HepG2 (cell line): ENCODE measurements around the gene ANKMY2. TPM values are rescaled to one million over a fixed set of nuclear protein-coding genes. Genes with fewer than 3 reads are reported as not detected.

Experiments used
- BATF2 ChIP-seq: sonication (generic); formaldehyde crosslinking; IDR thresholded peaks from 2 replicates; pipeline ENCODE4 v1.8.0; 2022; ENCODE audit warnings: mild to moderate bottlenecking, missing genetic modification reagents, moderate library complexity
- CREM ChIP-seq, 2 experiments: sonication (generic) in 1 of 2; formaldehyde crosslinking in 1 of 2; IDR thresholded peaks; 2 replicates each; pipeline versions ENCODE4 v1.4.0 to v1.6.1; 2016 to 2020; ENCODE audit warnings: antibody characterized with exemption in 1 of 2, mild to moderate bottlenecking in 1 of 2, missing genetic modification reagents in 1 of 2
- DMAP1 ChIP-seq: IDR thresholded peaks from 2 replicates; pipeline ENCODE4 v1.6.1; 2016
- FOXJ3 ChIP-seq: sonication (generic); formaldehyde crosslinking; IDR thresholded peaks from 2 replicates; pipeline ENCODE4 v1.4.0; 2020; ENCODE audit warnings: missing genetic modification reagents, mild to moderate bottlenecking, borderline replicate concordance
- FUBP1 ChIP-seq: sonication (generic); formaldehyde crosslinking; IDR thresholded peaks from 2 replicates; pipeline ENCODE4 v1.5.1; 2020; ENCODE audit warnings: missing genetic modification reagents, mild to moderate bottlenecking, borderline replicate concordance
- KMT2A ChIP-seq: sonication (generic); formaldehyde crosslinking; IDR thresholded peaks from 2 replicates; pipeline ENCODE4 v1.4.0; 2020; ENCODE audit warnings: missing genetic modification reagents
- MED1 ChIP-seq: sonication (generic); formaldehyde crosslinking; IDR thresholded peaks from 2 replicates; pipeline ENCODE4 v1.4.0; 2020; ENCODE audit warnings: missing genetic modification reagents
- NFYB ChIP-seq: sonication (generic); formaldehyde crosslinking; IDR thresholded peaks from 2 replicates; pipeline ENCODE4 v1.4.0; 2020; ENCODE audit warnings: missing genetic modification reagents
- NR2C2 ChIP-seq: sonication (generic); formaldehyde crosslinking; IDR thresholded peaks from 2 replicates; pipeline ENCODE4 v1.4.0; 2020; ENCODE audit warnings: missing genetic modification reagents, mild to moderate bottlenecking, moderate library complexity, borderline replicate concordance
- SNAPC2 ChIP-seq: sonication (generic); formaldehyde crosslinking; IDR thresholded peaks from 2 replicates; pipeline ENCODE4 v1.8.1; 2022; ENCODE audit warnings: mild to moderate bottlenecking, missing genetic modification reagents
- SRF ChIP-seq: IDR thresholded peaks from 2 replicates; pipeline ENCODE4 v1.6.1; 2011; ENCODE audit warnings: mild to moderate bottlenecking, low read depth, low read length, moderate library complexity
- TAF15 ChIP-seq: fragments of 200-400 bp; formaldehyde crosslinking; IDR thresholded peaks from one replicate; pipeline ENCODE4 v1.6.1; 2018; ENCODE audit warnings: mild to moderate bottlenecking, low read depth, low read length; ENCODE audit not compliant: poor library complexity, severe bottlenecking
- TRAFD1 ChIP-seq: sonication (generic); formaldehyde crosslinking; IDR thresholded peaks from 2 replicates; pipeline ENCODE4 v1.5.1; 2020; ENCODE audit warnings: missing genetic modification reagents, mild to moderate bottlenecking, borderline replicate concordance
- ZBTB37 ChIP-seq: sonication (generic); formaldehyde crosslinking; IDR thresholded peaks from 2 replicates; pipeline ENCODE4 v1.4.0; 2020; ENCODE audit warnings: mild to moderate bottlenecking, missing genetic modification reagents
- ZNF260 ChIP-seq: sonication (generic); formaldehyde crosslinking; IDR thresholded peaks from 2 replicates; pipeline ENCODE4 v1.4.0; 2020; ENCODE audit warnings: missing genetic modification reagents, low read depth, mild to moderate bottlenecking, borderline replicate concordance
- ZNF354B ChIP-seq: sonication (generic); formaldehyde crosslinking; IDR thresholded peaks from 2 replicates; pipeline ENCODE4 v1.8.0; 2022; ENCODE audit warnings: mild to moderate bottlenecking, missing genetic modification reagents
- ZNF512B ChIP-seq: sonication (generic); formaldehyde crosslinking; IDR thresholded peaks from 2 replicates; pipeline ENCODE4 v1.5.1; 2020; ENCODE audit warnings: missing genetic modification reagents, mild to moderate bottlenecking, borderline replicate concordance
- ZSCAN20 ChIP-seq: sonication (generic); formaldehyde crosslinking; IDR thresholded peaks from 2 replicates; pipeline ENCODE4 v1.4.0; 2020; ENCODE audit warnings: missing genetic modification reagents, mild to moderate bottlenecking, borderline replicate concordance
- polyA plus RNA-seq, 8 experiments: library from polyadenylated mRNA; depleted of rRNA in 3 of 8; stranded (reverse) in 7 of 8; unstranded in 1 of 8; fragments of >200 nt; fragmentation: Illumina TruSeq in 4 of 8; extraction: Trizol in 4 of 8; gene quantifications; 2 replicates each; pipeline versions ENCODE4 v1.2.1 to v1.2.3, GENCODE V29; 2011 to 2016; ENCODE audit warnings: low read depth in 4 of 8, missing spikeins in 1 of 8, mixed read lengths in 1 of 8; ENCODE audit not compliant: insufficient read depth in 1 of 8
- total RNA-seq, 5 experiments: library from RNA; depleted of rRNA; stranded (reverse); fragments of >200 nt; fragmentation: Illumina TruSeq; extraction: Trizol; gene quantifications; 2 replicates each; pipeline ENCODE4 v1.2.3, GENCODE V29; 2016; ENCODE audit warnings: low read depth in 1 of 5

Gene ANKMY2
- total and polyA plus RNA-seq, 2 of the 13 experiments (the other 11 are each of a cell fraction or from before 2014, with no cell fraction given) = 12.2 to 21.6 TPM

- TF ChIP-seq NR2C2 (CRISPR knock-in tag) (no peak), TAF15 (no peak), FUBP1 (CRISPR knock-in tag) (no peak), SRF (no peak), ZSCAN20 (CRISPR knock-in tag) (no peak), ZBTB37 (CRISPR knock-in tag) (no peak), TRAFD1 (CRISPR knock-in tag) (no peak), DMAP1 (CRISPR knock-in tag) (peak; percentile 94), ZNF512B (CRISPR knock-in tag) (no peak), ZNF354B (CRISPR knock-in tag) (0 out of 2 replicates have a peak, but pooled peaks have one; percentile 45), SNAPC2 (CRISPR knock-in tag) (no peak), FOXJ3 (CRISPR knock-in tag) (peak; percentile 63; the same call in 1 of the 2 replicates), NFYB (peak; percentile 89), MED1 (CRISPR knock-in tag) (peak; percentile 65; the same call in 1 of the 2 replicates), ZNF260 (CRISPR knock-in tag) (no peak), CREM (IDR thresholded peaks at IDR 0.05) (peak; percentile 57; the same call in 1 of the 2 replicates), CREM (CRISPR knock-in tag; IDR thresholded peaks at IDR 0.05) (no peak), KMT2A (peak; percentile 77), BATF2 (CRISPR knock-in tag) (no peak)
These were observed at the start of gene ANKMY2, which contains the start of gene BZW2 (continued) for GRCh38 chr7:16645593-16646471.
